ENCODE measurements around the gene SDCCAG8.

The SDCCAG8 gene

GRCh38 chr1:243434594-243434993, 178.8 kb downstream of the SDCCAG8 start:
- no peak overlapping the region for H3K4me3 ChIP-seq
- H3K27ac ChIP-seq, result no peak overlapping the region

DNA sequence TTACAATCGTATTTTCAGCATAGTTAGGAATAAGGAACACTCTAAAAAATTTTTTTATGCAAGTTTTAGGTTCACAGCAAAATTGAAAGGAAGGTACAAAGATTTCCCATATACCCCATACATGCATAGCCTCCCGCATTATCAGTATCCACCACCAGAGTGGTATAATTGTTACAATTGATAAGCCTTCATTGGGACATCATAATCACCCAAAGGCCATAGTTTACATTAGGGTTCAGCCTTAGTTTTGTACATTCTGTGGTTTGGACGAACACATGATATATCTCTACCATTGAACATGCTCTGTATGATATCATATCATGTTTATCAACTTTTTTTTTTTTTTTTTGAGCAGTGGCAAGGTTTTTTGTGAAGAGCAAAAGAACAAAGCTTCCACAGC, 180.0 kb downstream of the SDCCAG8 start:
- Histone ChIP-seq H3K27ac (no peak overlapping the region), H3K4me3 (no peak overlapping the region)

DNA sequence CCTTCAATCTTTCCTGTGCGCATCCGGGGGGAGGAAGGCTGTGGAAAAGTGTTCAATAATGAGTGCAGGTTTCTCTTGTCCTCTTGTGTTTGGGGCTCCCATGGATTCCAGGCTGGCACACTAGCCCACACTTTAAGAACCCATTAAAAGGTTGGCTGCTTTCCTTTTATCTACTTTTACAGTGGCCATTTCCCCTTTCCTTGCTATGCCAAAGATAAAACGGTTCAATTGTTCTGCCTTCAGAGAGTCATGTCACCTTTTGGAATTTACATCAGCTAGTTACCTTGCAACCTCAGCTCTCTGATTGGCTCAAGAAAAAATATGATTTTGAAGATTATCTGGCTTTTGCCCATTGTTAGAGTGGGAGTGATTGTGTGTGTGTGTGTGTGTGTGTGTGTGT, 182.3 kb downstream of the SDCCAG8 start:
- no peak overlapping the region for H3K4me3 ChIP-seq
- no peak overlapping the region for H3K27ac ChIP-seq

DNA sequence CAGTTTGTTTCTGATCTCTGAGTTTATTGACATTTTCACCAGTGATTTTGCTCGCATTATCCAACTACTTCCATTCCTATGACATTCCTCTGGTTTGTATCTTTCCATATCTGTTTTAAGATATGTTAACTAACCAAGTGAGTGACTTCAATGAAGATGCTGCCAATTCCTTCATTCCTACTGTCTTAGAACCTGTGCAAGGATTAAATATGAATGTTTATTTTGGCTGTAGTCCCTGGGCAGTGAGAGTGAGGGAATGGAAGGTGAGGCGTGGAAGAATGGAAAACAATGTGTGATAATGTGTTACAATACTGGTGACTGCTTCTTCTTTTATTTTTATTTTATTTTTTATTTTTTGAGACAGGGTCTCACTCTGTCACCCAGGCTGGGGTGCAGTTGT, 183.0 kb downstream of the SDCCAG8 start:
- H3K4me3 ChIP-seq, result no peak overlapping the region
- H3K27ac ChIP-seq, result no peak overlapping the region

GRCh38 chr1:243440406-243440805, 184.6 kb downstream of the SDCCAG8 start:
- Histone ChIP-seq H3K4me3 (no peak overlapping the region), H3K27ac (no peak overlapping the region)

DNA sequence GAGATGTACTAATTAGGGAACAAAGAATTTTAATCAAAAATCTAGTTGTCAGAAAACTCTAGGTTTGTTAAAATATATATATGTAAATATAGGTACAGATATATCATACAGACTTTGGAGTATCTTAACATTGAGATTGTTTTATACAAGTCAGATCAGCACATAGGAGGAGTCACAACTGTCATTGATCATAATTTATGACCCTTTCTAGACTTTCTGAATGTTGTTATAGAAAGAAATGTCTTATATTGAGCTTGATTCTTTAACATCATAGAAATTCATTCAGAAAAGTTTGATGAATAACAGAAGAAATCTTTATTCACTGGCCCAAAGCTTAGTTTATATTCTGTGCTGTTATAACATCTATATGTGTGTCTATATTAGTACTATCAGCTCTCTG, 185.8 kb downstream of the SDCCAG8 start:
- no peak overlapping the region for H3K27ac ChIP-seq

GRCh38 chr1:243443557-243443956, 187.7 kb downstream of the SDCCAG8 start:
- Histone ChIP-seq H3K4me3 (no peak overlapping the region), H3K27ac (no peak overlapping the region)

More for the DNA sequence above, 185.8 kb downstream of the SDCCAG8 start:
- H3K4me3 ChIP-seq, result no peak overlapping the region

- H3K4me3 ChIP-seq, result no peak overlapping the region
- peak overlapping the region in 15 of 21 experiments; percentile 1 to 77 (median 65) for H3K27ac ChIP-seq
Measured at GRCh38 chr1:243447347-243447746, 191.5 kb downstream of the SDCCAG8 start.

GRCh38 chr1:243447844-243448243, 192.0 kb downstream of the SDCCAG8 start:
- peak overlapping the region in 15 of 21 experiments; percentile 1 to 77 (median 65) for H3K27ac ChIP-seq
- H3K4me3 ChIP-seq, result no peak overlapping the region

DNA sequence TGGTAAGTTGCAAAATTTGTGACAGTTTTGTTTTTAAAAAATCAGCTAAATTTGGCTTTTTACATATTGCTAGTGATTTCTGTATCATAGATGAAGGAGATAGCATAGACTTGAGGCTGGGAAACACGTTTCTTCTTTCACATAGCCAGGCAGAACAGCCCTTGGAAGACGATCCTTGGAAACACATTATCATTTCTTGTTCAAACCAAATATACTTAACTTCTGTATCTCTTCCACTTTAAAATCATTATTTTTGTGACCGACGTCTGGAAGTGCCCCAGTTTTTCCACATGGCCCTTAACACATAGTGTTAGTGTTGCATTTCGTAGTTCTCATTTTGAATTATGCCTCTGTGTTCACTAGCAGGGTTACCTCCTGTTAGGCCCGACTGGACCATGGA, 193.5 kb downstream of the SDCCAG8 start:
- H3K27ac ChIP-seq, result no peak overlapping the region
- H3K4me3 ChIP-seq, result no peak overlapping the region

DNA sequence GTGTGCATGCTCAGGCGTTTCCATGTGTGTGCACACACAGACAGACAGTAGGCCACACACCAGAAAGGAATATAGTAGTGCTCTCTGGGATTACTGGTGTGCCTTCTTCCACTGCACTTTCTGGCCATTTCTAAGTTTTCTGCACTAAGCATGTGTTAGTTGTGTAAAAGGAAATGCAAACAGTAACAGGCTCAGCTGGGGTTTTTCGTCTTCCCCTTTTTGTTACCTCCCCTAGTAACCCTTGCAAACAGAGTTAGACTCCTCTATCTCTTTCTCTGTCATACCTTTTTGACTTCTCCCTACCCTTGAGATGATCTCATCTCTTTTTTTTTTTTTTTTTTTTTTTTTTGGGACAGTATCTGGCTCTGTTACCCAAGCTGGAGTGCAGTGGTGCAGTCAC, 196.3 kb downstream of the SDCCAG8 start:
- H3K27ac ChIP-seq, result no peak overlapping the region
- no peak overlapping the region for H3K4me3 ChIP-seq

GRCh38 chr1:243454328-243454997, 198.6 kb downstream of the SDCCAG8 start:
- H3K4me3 ChIP-seq, result no peak overlapping the region
- H3K27ac ChIP-seq, result no peak overlapping the region

GRCh38 chr1:243455760-243456651, 200.2 kb downstream of the SDCCAG8 start:
- Histone ChIP-seq H3K27ac (no peak overlapping the region), H3K4me3 (no peak overlapping the region)

DNA sequence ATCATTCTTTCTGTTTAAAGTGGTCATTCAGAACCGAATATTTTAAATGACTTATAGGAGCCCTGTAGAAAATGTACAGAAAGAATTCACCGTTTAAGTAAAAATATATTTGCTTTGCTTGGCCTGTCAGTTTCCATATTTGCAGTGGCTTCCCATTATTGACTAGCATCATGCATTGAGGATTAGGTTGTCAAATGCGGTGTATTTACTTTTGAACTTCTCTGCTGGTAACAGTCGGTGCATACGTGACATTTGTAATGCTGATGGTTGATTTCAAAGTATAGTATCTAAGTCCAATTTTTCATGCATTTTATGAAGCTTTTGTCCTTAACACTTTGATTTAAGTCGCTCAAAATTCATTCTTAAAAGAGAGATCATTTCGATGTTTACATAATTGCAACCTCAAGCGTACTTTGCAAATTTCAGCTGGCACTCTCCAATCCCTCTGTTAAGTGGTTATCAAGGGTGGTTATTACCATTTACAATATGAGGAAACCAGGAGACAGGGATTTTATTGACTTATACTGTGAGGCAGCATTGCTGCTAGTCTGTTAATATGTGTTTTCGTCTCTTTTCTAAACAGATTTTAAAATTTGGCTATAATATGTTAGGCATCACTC, 201.6 kb downstream of the SDCCAG8 start:
- Histone ChIP-seq H3K27ac (no peak overlapping the region), H3K4me3 (no peak overlapping the region)

- Histone ChIP-seq H3K4me3 (no peak overlapping the region), H3K27ac (no peak overlapping the region)
Measured at GRCh38 chr1:243459059-243459458, 203.2 kb downstream of the SDCCAG8 start.

- no peak overlapping the region for H3K4me3 ChIP-seq
- H3K27ac ChIP-seq, result no peak overlapping the region
Measured at GRCh38 chr1:243461700-243462099, 205.9 kb downstream of the SDCCAG8 start.

DNA sequence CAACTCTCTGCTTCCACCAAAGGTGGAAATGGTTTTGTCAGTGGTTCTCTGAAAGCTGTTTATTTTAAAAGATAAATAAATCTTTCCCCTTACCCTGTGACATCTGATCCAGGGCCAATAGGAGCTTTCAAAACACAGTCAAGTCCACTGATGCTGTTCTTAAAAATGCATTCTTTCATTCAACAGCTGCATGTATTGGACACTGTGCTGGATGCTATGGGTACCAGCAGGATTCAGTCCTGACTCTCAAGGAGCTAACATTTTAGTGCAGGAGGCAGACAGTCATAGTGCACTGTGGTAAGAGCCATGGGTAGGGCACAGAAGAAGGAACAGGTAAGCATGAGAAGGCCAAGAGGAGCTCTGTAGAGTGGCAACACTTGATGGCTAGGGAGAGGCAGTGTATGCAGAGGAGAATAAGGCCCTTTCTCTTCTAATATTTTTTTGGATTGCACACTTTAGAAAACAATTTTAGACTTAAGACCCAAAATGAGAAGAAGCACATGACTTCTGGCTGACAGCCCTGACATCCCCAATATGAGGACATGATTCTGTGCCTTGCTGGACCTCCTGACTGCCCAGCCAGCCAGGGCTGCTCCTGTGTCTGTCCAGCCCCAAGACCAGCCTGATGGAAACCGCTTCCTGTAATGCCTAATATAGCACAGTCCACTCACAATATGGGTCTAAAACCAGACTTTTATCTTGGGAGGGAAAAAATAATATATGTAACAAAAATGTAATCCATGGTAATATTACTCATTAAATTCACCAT, 207.3 kb downstream of the SDCCAG8 start:
- Histone ChIP-seq H3K4me3 (no peak overlapping the region), H3K27ac (no peak overlapping the region)

- Histone ChIP-seq H3K4me3 (no peak overlapping the region), H3K27ac (no peak overlapping the region)
Measured at GRCh38 chr1:243465081-243465480, 209.2 kb downstream of the SDCCAG8 start.

- H3K4me3 ChIP-seq, result no peak overlapping the region
- H3K27ac ChIP-seq, result no peak overlapping the region
Measured at GRCh38 chr1:243465738-243466137, 209.9 kb downstream of the SDCCAG8 start.

- Histone ChIP-seq H3K27ac (no peak overlapping the region), H3K4me3 (no peak overlapping the region)
Measured at GRCh38 chr1:243469497-243469896, 213.7 kb downstream of the SDCCAG8 start.

Measured in skin epidermis (tissue), 12 donors.